ENCODE measurements around the gene TMED10. TPM values are rescaled to one million over a fixed set of nuclear protein-coding genes. Genes with fewer than 3 reads are reported as not detected.

TMED10 gene
- total RNA-seq, 1 donor from 2014 or later, result 380 TPM

- no peaks in the 10 kb centered on the region for H3K27me3 Mint-ChIP-seq (ENCODE audit: unreplicated experiment)
- peaks cover 63% of the 10 kb centered on the region for H3K36me3 Mint-ChIP-seq (ENCODE audit: unreplicated experiment)
- DNase-seq (ENCODE audit: extremely low spot score, unreplicated experiment), result no peak
- H3K4me3 Mint-ChIP-seq (ENCODE audit: unreplicated experiment), result no peak overlapping the region
- no peaks in the 10 kb centered on the region for H3K9me3 Mint-ChIP-seq (ENCODE audit: unreplicated experiment)
- H3K4me1 Mint-ChIP-seq (ENCODE audit: unreplicated experiment), result no peaks in the 10 kb centered on the region
- no peak for TF ChIP-seq CTCF (IDR thresholded peaks at IDR 0.05)
- H3K27ac Mint-ChIP-seq (ENCODE audit: unreplicated experiment), result no peak overlapping the region
These were observed 74.9 kb downstream of the TMED10 start for GRCh38 chr14:75101491-75101890.

GRCh38 chr14:75098682-75099081, 77.7 kb downstream of the TMED10 start:
- no peak for TF ChIP-seq CTCF (IDR thresholded peaks at IDR 0.05)
- DNase-seq (ENCODE audit: extremely low spot score, unreplicated experiment), result no peak
- no peak overlapping the region for H3K4me3 Mint-ChIP-seq (ENCODE audit: unreplicated experiment)
- H3K9me3 Mint-ChIP-seq (ENCODE audit: unreplicated experiment), result no peaks in the 10 kb centered on the region
- H3K27ac Mint-ChIP-seq (ENCODE audit: unreplicated experiment), result no peak overlapping the region
- H3K4me1 Mint-ChIP-seq (ENCODE audit: unreplicated experiment), result no peaks in the 10 kb centered on the region
- H3K36me3 Mint-ChIP-seq (ENCODE audit: unreplicated experiment), result peaks cover 56% of the 10 kb centered on the region
- H3K27me3 Mint-ChIP-seq (ENCODE audit: unreplicated experiment), result no peaks in the 10 kb centered on the region

- H3K36me3 Mint-ChIP-seq (ENCODE audit: unreplicated experiment), result peaks cover 55% of the 10 kb centered on the region
- no peaks in the 10 kb centered on the region for H3K4me1 Mint-ChIP-seq (ENCODE audit: unreplicated experiment)
- no peak overlapping the region for H3K4me3 Mint-ChIP-seq (ENCODE audit: unreplicated experiment)
- TF ChIP-seq CTCF (IDR thresholded peaks at IDR 0.05), result no peak
- no peak overlapping the region for H3K27ac Mint-ChIP-seq (ENCODE audit: unreplicated experiment)
- no peaks in the 10 kb centered on the region for H3K27me3 Mint-ChIP-seq (ENCODE audit: unreplicated experiment)
- DNase-seq (ENCODE audit: extremely low spot score, unreplicated experiment), result no peak
- no peaks in the 10 kb centered on the region for H3K9me3 Mint-ChIP-seq (ENCODE audit: unreplicated experiment)
These were observed 78.2 kb downstream of the TMED10 start for GRCh38 chr14:75098212-75098611.

- no peak for DNase-seq (ENCODE audit: extremely low spot score, unreplicated experiment)
These were observed 79.5 kb downstream of the TMED10 start for GRCh38 chr14:75096959-75097358.

GRCh38 chr14:75095690-75096089, 80.7 kb downstream of the TMED10 start:
- Mint-ChIP-seq H3K36me3 (ENCODE audit: unreplicated experiment) (peaks cover 51% of the 10 kb centered on the region), H3K4me3 (ENCODE audit: unreplicated experiment) (no peak overlapping the region), H3K4me1 (ENCODE audit: unreplicated experiment) (no peaks in the 10 kb centered on the region), H3K27ac (ENCODE audit: unreplicated experiment) (no peak overlapping the region), H3K9me3 (ENCODE audit: unreplicated experiment) (no peaks in the 10 kb centered on the region), H3K27me3 (ENCODE audit: unreplicated experiment) (no peaks in the 10 kb centered on the region)
- no peak for DNase-seq (ENCODE audit: extremely low spot score, unreplicated experiment)
- no peak for TF ChIP-seq CTCF (IDR thresholded peaks at IDR 0.05)

More at GRCh38 chr14:75096959-75097358, 79.5 kb downstream of the TMED10 start:
- Mint-ChIP-seq H3K27me3 (ENCODE audit: unreplicated experiment) (no peaks in the 10 kb centered on the region), H3K9me3 (ENCODE audit: unreplicated experiment) (no peaks in the 10 kb centered on the region), H3K4me3 (ENCODE audit: unreplicated experiment) (no peak overlapping the region), H3K36me3 (ENCODE audit: unreplicated experiment) (peaks cover 52% of the 10 kb centered on the region), H3K27ac (ENCODE audit: unreplicated experiment) (no peak overlapping the region), H3K4me1 (ENCODE audit: unreplicated experiment) (no peaks in the 10 kb centered on the region)
- no peak for TF ChIP-seq CTCF (IDR thresholded peaks at IDR 0.05)
